Measurements from ENCODE around the gene PCIF1.
A peak's percentile ranks its signal among the peaks of the same experiment; 100 is the strongest.
"Not testable (repeated sequence)": the region's sequence is repeated elsewhere in the genome, so short reads cannot be mapped to it uniquely, and the experiment has no call there.

PCIF1 gene

GRCh38 chr20:45944965-45945677 lies 10.6 kb downstream of the PCIF1 start:
- Mint-ChIP-seq H3K36me3 (peaks cover 46 to 50% of the 10 kb centered on the region in 2 donors), H3K27ac (peak overlapping the region; percentile 88), H3K4me1 (peaks cover 16 to 18% of the 10 kb centered on the region in 2 donors), H3K27me3 (no peaks in the 10 kb centered on the region), H3K9me3 (no peaks in the 10 kb centered on the region), H3K4me3 (no peak overlapping the region)
- DNase-seq = no peak
- ATAC-seq (replicated peaks) = no peak

GRCh38 chr20:45945678-45946148 lies 11.2 kb downstream of the PCIF1 start:
- DNase-seq = no peak
- no peak overlapping the region for H3K4me3 Mint-ChIP-seq
- H3K27me3 Mint-ChIP-seq = no peaks in the 10 kb centered on the region
- peaks cover 46 to 49% of the 10 kb centered on the region in 2 donors for H3K36me3 Mint-ChIP-seq
- H3K4me1 Mint-ChIP-seq = peaks cover 16 to 18% of the 10 kb centered on the region in 2 donors
- peak overlapping the region; percentile 88 for H3K27ac Mint-ChIP-seq
- no peaks in the 10 kb centered on the region for H3K9me3 Mint-ChIP-seq
- ATAC-seq (replicated peaks) = no peak

GRCh38 chr20:45946149-45946970 lies 11.9 kb downstream of the PCIF1 start:
- Mint-ChIP-seq H3K27ac (peak overlapping the region; percentile 75), H3K9me3 (no peaks in the 10 kb centered on the region), H3K4me3 (no peak overlapping the region), H3K4me1 (peaks cover 16 to 18% of the 10 kb centered on the region in 2 donors), H3K27me3 (no peaks in the 10 kb centered on the region), H3K36me3 (peaks cover 46 to 49% of the 10 kb centered on the region in 2 donors)
- ATAC-seq (replicated peaks) (peak; percentile 13 to 25), DNase-seq (no peak)

GRCh38 chr20:45947110-45947866 lies 12.8 kb downstream of the PCIF1 start:
- no peaks in the 10 kb centered on the region for H3K9me3 Mint-ChIP-seq
- peaks cover 52 to 56% of the 10 kb centered on the region in 2 donors for H3K36me3 Mint-ChIP-seq
- ATAC-seq (replicated peaks) (no peak), DNase-seq (no peak)
- no peak overlapping the region for H3K4me3 Mint-ChIP-seq
- peaks cover 17 to 18% of the 10 kb centered on the region in 2 donors for H3K4me1 Mint-ChIP-seq
- no peaks in the 10 kb centered on the region for H3K27me3 Mint-ChIP-seq
- peak overlapping the region; percentile 81 for H3K27ac Mint-ChIP-seq

- ATAC-seq (replicated peaks) (peak; percentile 11 to 12), DNase-seq (no peak)
- H3K4me1 Mint-ChIP-seq = peaks cover 17 to 18% of the 10 kb centered on the region in 2 donors
- H3K27ac Mint-ChIP-seq = peak overlapping the region; percentile 81
- H3K9me3 Mint-ChIP-seq = no peaks in the 10 kb centered on the region
- no peaks in the 10 kb centered on the region for H3K27me3 Mint-ChIP-seq
- H3K4me3 Mint-ChIP-seq = no peak overlapping the region
- peaks cover 53% of the 10 kb centered on the region in 2 donors for H3K36me3 Mint-ChIP-seq
These were observed 13.8 kb downstream of the PCIF1 start for GRCh38 chr20:45948261-45948733.

- Mint-ChIP-seq H3K27ac (peak overlapping the region; percentile 81), H3K27me3 (no peaks in the 10 kb centered on the region), H3K36me3 (peaks cover 50 to 54% of the 10 kb centered on the region in 2 donors), H3K9me3 (no peaks in the 10 kb centered on the region), H3K4me3 (no peak overlapping the region), H3K4me1 (peaks cover 17 to 18% of the 10 kb centered on the region in 2 donors)
- no peak for ATAC-seq (replicated peaks)
- no peak for DNase-seq
These were observed 14.5 kb downstream of the PCIF1 start for GRCh38 chr20:45948742-45949541.

- no peak overlapping the region for H3K4me3 Mint-ChIP-seq
- no peak for ATAC-seq (replicated peaks)
- peaks cover 12 to 18% of the 10 kb centered on the region in 2 donors for H3K4me1 Mint-ChIP-seq
These were observed 15.3 kb downstream of the PCIF1 start for GRCh38 chr20:45949542-45950329.

GRCh38 chr20:45950330-45950646 lies 15.8 kb downstream of the PCIF1 start:
- H3K27me3 Mint-ChIP-seq = no peaks in the 10 kb centered on the region
- no peaks in the 10 kb centered on the region for H3K9me3 Mint-ChIP-seq
- peaks cover 41 to 44% of the 10 kb centered on the region in 2 donors for H3K36me3 Mint-ChIP-seq
- DNase-seq = no peak
- H3K27ac Mint-ChIP-seq = peak overlapping the region; percentile 56
- peaks cover 12 to 18% of the 10 kb centered on the region in 2 donors for H3K4me1 Mint-ChIP-seq
- no peak for ATAC-seq (replicated peaks)
- no peak overlapping the region for H3K4me3 Mint-ChIP-seq

More at GRCh38 chr20:45949542-45950329, 15.3 kb downstream of the PCIF1 start:
- DNase-seq = no peak
- H3K9me3 Mint-ChIP-seq = no peaks in the 10 kb centered on the region
- H3K27me3 Mint-ChIP-seq = no peaks in the 10 kb centered on the region
- H3K27ac Mint-ChIP-seq = peak overlapping the region; percentile 81
- H3K36me3 Mint-ChIP-seq = peaks cover 42 to 47% of the 10 kb centered on the region in 2 donors

GRCh38 chr20:45951925-45952834 lies 17.7 kb downstream of the PCIF1 start:
- no peak for DNase-seq
- peaks cover 11 to 13% of the 10 kb centered on the region in 2 donors for H3K4me1 Mint-ChIP-seq
- no peaks in the 10 kb centered on the region for H3K9me3 Mint-ChIP-seq
- H3K27ac Mint-ChIP-seq = peak overlapping the region; percentile 67
- no peaks in the 10 kb centered on the region for H3K27me3 Mint-ChIP-seq
- no peak for ATAC-seq (replicated peaks)
- H3K36me3 Mint-ChIP-seq = peaks cover 32 to 45% of the 10 kb centered on the region in 2 donors
- no peak overlapping the region for H3K4me3 Mint-ChIP-seq

GRCh38 chr20:45952861-45953260 lies 18.4 kb downstream of the PCIF1 start:
- H3K4me3 Mint-ChIP-seq = no peak overlapping the region
- no peak for DNase-seq
- no peak overlapping the region for H3K27ac Mint-ChIP-seq
- H3K9me3 Mint-ChIP-seq = no peaks in the 10 kb centered on the region
- peaks cover 31 to 46% of the 10 kb centered on the region in 2 donors for H3K36me3 Mint-ChIP-seq
- peaks cover 11 to 12% of the 10 kb centered on the region in 2 donors for H3K4me1 Mint-ChIP-seq
- no peaks in the 10 kb centered on the region for H3K27me3 Mint-ChIP-seq
- ATAC-seq (replicated peaks) = no peak

GRCh38 chr20:45953672-45954071 lies 19.2 kb downstream of the PCIF1 start:
- H3K27me3 Mint-ChIP-seq = no peaks in the 10 kb centered on the region
- no peak for DNase-seq
- no peak for ATAC-seq (replicated peaks)
- H3K9me3 Mint-ChIP-seq = no peaks in the 10 kb centered on the region
- peak overlapping the region; percentile 84 for H3K27ac Mint-ChIP-seq
- H3K4me1 Mint-ChIP-seq = peaks cover 4 to 7% of the 10 kb centered on the region in 2 donors
- H3K36me3 Mint-ChIP-seq = peaks cover 32 to 50% of the 10 kb centered on the region in 2 donors
- no peak overlapping the region for H3K4me3 Mint-ChIP-seq

GRCh38 chr20:45956326-45956725 lies 21.8 kb downstream of the PCIF1 start:
- ATAC-seq (replicated peaks); H3K4me1 Mint-ChIP-seq; DNase-seq; H3K9me3 Mint-ChIP-seq; H3K27me3 Mint-ChIP-seq; H3K27ac Mint-ChIP-seq; H3K4me3 Mint-ChIP-seq: not testable (repeated sequence)
- peaks cover 42 to 61% of the 10 kb centered on the region in 2 donors for H3K36me3 Mint-ChIP-seq

Data from stimulated activated naive B cell treated with anti-CD40 and anti-IgM and Interleukin-4, amounts not matched to agents 10 μg/mL and 1 μg/mL and 100 μg/mL, for 72 hours (primary cell).